ENCODE data around the gene GPR141.

GRCh38 chr7:37726016-37726415, 42.5 kb downstream of the GPR141 start:
- no peak for TF ChIP-seq CTCF (IDR thresholded peaks at IDR 0.05; ENCODE audit: low read length)
- no peak for TF ChIP-seq EZH2 (IDR thresholded peaks at IDR 0.05; ENCODE audit: borderline replicate concordance, low read length)

All from OCI-LY1 (cell line).